ENCODE measurements around the gene E2F4. TPM values are rescaled to one million over a fixed set of nuclear protein-coding genes. Genes with fewer than 3 reads are reported as not detected.

Gene E2F4
- total RNA-seq, 2 donors from 2014 or later, result 64.6 to 75.1 TPM

- peaks cover 3% of the 10 kb centered on the region for H3K36me3 Mint-ChIP-seq (ENCODE audit: low read depth)
- H3K27ac Mint-ChIP-seq, result no peak overlapping the region
- H3K27me3 Mint-ChIP-seq, result no peaks in the 10 kb centered on the region
- ATAC-seq (no peak), DNase-seq (no peak)
- H3K4me1 Mint-ChIP-seq, result peaks cover 37% of the 10 kb centered on the region
- peaks cover 3% of the 10 kb centered on the region for H3K9me3 ChIP-seq (ENCODE audit: control insufficient read depth, low read length, poor library complexity, severe bottlenecking)
- H3K4me3 Mint-ChIP-seq, result no peak overlapping the region
These were observed 3.7 kb downstream of the E2F4 start for GRCh38 chr16:67195676-67196075.

DNA sequence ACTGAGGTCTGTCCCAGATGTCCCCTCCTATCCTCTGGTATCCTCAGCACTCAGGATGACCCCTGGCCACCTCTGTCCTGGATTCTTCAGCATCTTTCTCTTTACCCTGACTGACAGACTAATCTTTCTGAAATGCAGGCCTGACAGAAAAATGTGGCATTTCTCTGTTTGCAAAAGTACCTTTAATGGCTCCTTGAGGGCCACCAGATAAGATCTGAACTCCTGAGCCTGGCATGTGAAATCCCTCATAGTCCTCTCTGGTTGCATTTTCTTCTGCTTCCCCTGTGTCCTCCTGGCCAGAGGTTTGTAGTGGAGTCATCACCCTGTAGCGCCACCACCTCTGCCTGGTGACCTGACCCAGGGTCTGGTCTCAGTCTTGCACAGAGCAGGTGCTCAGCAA is 4.9 kb downstream of the E2F4 start:
- peaks cover 3% of the 10 kb centered on the region for H3K36me3 Mint-ChIP-seq (ENCODE audit: low read depth)
- peak overlapping the region; percentile 53 for H3K27ac Mint-ChIP-seq
- H3K9me3 ChIP-seq (ENCODE audit: control insufficient read depth, low read length, poor library complexity, severe bottlenecking), result peaks cover 3% of the 10 kb centered on the region
- H3K4me3 Mint-ChIP-seq, result no peak overlapping the region
- H3K27me3 Mint-ChIP-seq, result no peaks in the 10 kb centered on the region
- peaks cover 30% of the 10 kb centered on the region for H3K4me1 Mint-ChIP-seq
- ATAC-seq (no peak), DNase-seq (no peak)

GRCh38 chr16:67197704-67198103 is 5.7 kb downstream of the E2F4 start:
- peaks cover 3% of the 10 kb centered on the region for H3K36me3 Mint-ChIP-seq (ENCODE audit: low read depth)
- ATAC-seq (no peak), DNase-seq (no peak)
- peak overlapping the region; percentile 47 for H3K27ac Mint-ChIP-seq
- no peaks in the 10 kb centered on the region for H3K9me3 ChIP-seq (ENCODE audit: control insufficient read depth, low read length, poor library complexity, severe bottlenecking)
- H3K27me3 Mint-ChIP-seq, result no peaks in the 10 kb centered on the region
- no peak overlapping the region for H3K4me3 Mint-ChIP-seq
- peaks cover 26% of the 10 kb centered on the region for H3K4me1 Mint-ChIP-seq

DNA sequence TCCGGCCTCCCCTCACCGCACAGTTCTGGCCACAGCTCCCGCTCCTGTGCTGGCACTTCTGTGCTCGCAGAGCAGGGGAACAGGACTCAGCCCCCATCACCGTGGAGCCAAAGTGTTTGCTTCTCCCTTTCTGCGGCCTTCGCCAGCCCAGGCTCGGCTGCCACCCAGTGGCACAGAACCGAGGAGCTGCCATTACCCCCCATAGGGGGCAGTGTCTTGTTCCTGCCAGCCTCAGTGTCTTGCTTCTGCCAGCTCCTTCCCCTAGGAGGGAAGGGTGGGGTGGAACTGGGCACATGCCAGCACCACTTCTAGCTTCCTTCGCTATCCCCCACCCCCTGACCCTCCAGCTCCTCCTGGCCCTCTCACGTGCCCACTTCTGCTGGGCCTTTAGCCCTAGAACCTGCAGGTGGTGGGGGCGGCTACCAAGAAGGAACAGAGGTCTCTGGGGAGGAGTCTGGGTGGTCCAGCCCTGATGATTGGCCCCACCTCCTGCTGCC is 6.3 kb downstream of the E2F4 start:
- DNase-seq (no peak), ATAC-seq (peak; percentile 65)
- Mint-ChIP-seq H3K4me1 (peaks cover 24% of the 10 kb centered on the region), H3K27me3 (no peaks in the 10 kb centered on the region), H3K4me3 (no peak overlapping the region), H3K36me3 (ENCODE audit: low read depth) (peaks cover 3% of the 10 kb centered on the region), H3K27ac (peak overlapping the region; percentile 47)
- H3K9me3 ChIP-seq (ENCODE audit: control insufficient read depth, low read length, poor library complexity, severe bottlenecking), result no peaks in the 10 kb centered on the region

DNA sequence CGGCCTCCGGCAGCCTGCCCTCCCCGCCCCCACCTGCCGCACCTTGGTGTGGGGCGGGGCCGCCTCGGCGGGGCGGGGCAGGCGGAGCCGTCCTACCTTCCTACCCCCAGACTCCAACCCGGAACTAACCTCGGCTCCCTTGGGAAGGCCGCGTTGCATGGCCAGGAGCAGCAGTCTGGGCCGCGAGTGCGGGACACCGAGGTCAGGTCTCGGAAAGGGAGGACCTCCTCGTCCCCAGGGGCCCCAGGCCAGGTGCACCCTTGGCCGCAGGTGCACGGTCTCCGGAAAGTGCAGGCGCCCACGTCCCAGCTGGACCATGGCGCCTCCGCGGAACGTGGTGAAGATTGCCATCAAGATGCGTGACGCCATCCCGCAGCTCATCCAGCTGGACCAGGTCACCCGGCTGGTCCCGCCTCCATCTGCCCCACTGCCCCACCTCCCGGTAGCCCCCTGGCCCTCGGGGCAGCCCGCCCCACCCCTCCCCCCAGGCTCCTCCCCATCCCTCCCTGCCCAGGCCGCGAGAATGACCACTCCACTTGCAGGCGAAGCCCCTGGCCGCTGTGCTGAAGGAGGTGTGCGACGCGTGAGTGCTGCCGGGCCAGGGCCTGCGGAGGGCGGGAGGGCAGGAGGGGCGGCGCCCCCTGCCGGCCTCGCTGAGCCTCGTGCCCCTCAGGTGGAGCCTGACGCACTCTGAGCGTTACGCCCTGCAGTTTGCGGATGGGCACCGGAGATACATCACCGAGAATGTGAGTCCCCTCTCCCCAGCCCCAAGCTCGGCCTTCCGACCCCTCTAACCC is 7.3 kb downstream of the E2F4 start, which contains the start of gene ELMO3:
TSS of gene ELMO3 (plus strand) at position 121 of the 797 bp plus-strand sequence. CDS start at position 317, 196 bp downstream.
- ATAC-seq, result peak; percentile 11
- no peak within 1 kb of the TSS for H3K4me3 Mint-ChIP-seq

DNA sequence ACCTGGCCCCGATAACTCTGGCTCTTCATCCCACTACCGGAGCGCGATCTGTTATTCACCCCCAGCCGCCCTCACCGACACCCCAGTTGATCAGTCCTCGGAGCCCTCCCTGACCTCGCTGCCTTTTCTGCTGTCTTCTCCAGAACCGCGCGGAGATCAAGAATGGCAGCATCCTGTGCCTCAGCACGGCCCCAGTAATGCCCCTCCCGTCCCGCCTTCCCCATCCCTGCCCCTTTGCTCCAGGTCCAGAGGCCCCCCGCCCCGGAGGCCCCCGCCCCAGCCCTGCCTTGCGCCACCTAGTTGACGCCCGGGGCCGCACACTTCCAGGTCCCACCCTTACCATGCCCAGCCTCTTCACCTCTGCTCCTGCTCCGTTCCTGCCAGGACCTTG is 7.8 kb downstream of the E2F4 start:
- no peak for DNase-seq
- no peak overlapping the region for H3K4me3 Mint-ChIP-seq
- H3K9me3 ChIP-seq (ENCODE audit: control insufficient read depth, low read length, poor library complexity, severe bottlenecking), result no peaks in the 10 kb centered on the region
- ATAC-seq, result peak; percentile 5
- no peak overlapping the region for H3K27ac Mint-ChIP-seq
- H3K27me3 Mint-ChIP-seq, result no peaks in the 10 kb centered on the region
- H3K4me1 Mint-ChIP-seq, result peaks cover 16% of the 10 kb centered on the region
- H3K36me3 Mint-ChIP-seq (ENCODE audit: low read depth), result peaks cover 3% of the 10 kb centered on the region

More for the DNA sequence above, 7.3 kb downstream of the E2F4 start, which contains the start of gene ELMO3:
- H3K9me3 ChIP-seq (ENCODE audit: control insufficient read depth, low read length, poor library complexity, severe bottlenecking), result no peaks in the 10 kb centered on the region
- Mint-ChIP-seq H3K36me3 (ENCODE audit: low read depth) (peaks cover 3% of the 10 kb centered on the region), H3K27ac (peak within 1 kb of the TSS; percentile 47), H3K27me3 (no peaks in the 10 kb centered on the region), H3K4me1 (peaks cover 16% of the 10 kb centered on the region)
- DNase-seq, result no peak

DNA sequence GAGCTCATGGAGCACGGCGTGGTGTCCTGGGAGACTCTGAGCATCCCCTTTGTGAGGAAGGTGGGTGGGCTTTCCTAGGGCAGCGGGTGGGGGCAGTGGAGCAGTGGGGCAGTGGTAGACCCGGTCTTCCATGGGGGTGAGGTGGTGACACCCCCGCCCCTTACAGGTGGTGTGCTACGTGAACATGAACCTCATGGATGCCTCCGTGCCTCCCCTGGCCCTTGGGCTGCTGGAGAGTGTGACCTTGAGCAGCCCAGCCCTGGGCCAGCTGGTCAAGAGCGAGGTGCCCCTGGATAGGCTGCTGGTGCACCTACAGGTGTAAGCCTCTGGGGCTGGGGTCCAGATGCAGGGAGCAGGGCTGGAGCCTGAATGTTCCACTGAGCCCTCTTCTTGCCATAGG is 8.5 kb downstream of the E2F4 start:
- Mint-ChIP-seq H3K4me3 (no peak overlapping the region), H3K36me3 (ENCODE audit: low read depth) (peaks cover 3% of the 10 kb centered on the region), H3K27ac (no peak overlapping the region), H3K4me1 (peaks cover 16% of the 10 kb centered on the region), H3K27me3 (no peaks in the 10 kb centered on the region)
- no peak for DNase-seq
- no peak for ATAC-seq
- H3K9me3 ChIP-seq (ENCODE audit: control insufficient read depth, low read length, poor library complexity, severe bottlenecking), result no peaks in the 10 kb centered on the region

- ATAC-seq, result no peak
- Mint-ChIP-seq H3K4me3 (no peak overlapping the region), H3K27ac (no peak overlapping the region), H3K4me1 (peaks cover 6% of the 10 kb centered on the region), H3K36me3 (ENCODE audit: low read depth) (no peaks in the 10 kb centered on the region), H3K27me3 (no peaks in the 10 kb centered on the region)
- H3K9me3 ChIP-seq (ENCODE audit: control insufficient read depth, low read length, poor library complexity, severe bottlenecking), result no peaks in the 10 kb centered on the region
- DNase-seq, result no peak
These were observed 9.7 kb downstream of the E2F4 start for GRCh38 chr16:67201411-67202345.

GRCh38 chr16:67202426-67202825 is 10.5 kb downstream of the E2F4 start:
- Mint-ChIP-seq H3K27ac (no peak overlapping the region), H3K27me3 (no peaks in the 10 kb centered on the region), H3K4me1 (peaks cover 4% of the 10 kb centered on the region), H3K36me3 (ENCODE audit: low read depth) (no peaks in the 10 kb centered on the region), H3K4me3 (no peak overlapping the region)
- DNase-seq (no peak), ATAC-seq (no peak)
- no peaks in the 10 kb centered on the region for H3K9me3 ChIP-seq (ENCODE audit: control insufficient read depth, low read length, poor library complexity, severe bottlenecking)

DNA sequence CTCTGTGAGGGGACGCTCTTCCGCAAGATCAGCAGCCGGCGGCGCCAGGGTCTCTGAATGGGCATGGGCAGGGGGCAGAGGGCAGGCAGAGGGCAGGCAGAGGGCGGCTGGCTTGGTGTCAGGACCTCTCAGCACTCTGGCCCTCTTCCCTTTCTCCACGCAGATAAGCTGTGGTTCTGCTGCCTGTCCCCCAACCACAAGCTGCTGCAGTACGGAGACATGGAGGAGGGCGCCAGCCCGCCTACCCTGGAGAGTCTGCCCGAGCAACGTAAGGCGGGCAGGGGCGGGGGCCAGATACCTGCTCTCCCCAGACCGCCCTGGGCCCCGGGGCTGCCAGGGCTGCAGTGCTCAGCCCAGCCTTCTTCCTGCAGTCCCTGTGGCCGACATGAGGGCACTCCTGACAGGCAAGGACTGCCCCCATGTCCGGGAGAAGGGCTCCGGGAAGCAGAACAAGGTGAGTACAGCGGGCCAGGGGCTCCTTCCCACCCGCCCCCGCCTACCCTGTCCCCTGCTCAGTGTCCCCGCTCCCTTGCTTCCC is 11.1 kb downstream of the E2F4 start:
- no peaks in the 10 kb centered on the region for H3K9me3 ChIP-seq (ENCODE audit: control insufficient read depth, low read length, poor library complexity, severe bottlenecking)
- Mint-ChIP-seq H3K4me1 (peaks cover 4% of the 10 kb centered on the region), H3K4me3 (no peak overlapping the region), H3K27me3 (no peaks in the 10 kb centered on the region), H3K27ac (no peak overlapping the region), H3K36me3 (ENCODE audit: low read depth) (no peaks in the 10 kb centered on the region)
- no peak for ATAC-seq
- no peak for DNase-seq

DNA sequence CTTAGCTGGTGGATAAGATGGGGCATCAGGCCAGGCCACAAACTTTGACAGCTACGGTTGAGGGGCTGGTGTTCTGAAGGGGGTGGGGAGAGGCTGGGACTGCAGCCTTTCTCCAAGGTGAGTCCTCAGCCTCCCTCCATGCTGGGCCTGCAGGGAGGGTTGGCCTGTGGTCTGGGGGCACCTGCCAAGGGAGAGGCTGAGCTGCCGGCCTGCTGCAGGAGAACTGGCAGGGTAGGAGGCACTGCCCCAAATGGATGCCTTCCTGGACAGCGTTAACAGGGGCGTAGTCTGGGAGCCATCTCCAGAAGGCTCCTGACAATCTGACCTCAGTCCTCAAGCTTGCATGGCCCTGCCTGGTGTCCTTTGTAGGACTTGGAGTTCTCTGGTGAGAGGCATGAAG is 12.1 kb downstream of the E2F4 start:
- no peak for DNase-seq
- no peaks in the 10 kb centered on the region for H3K9me3 ChIP-seq (ENCODE audit: control insufficient read depth, low read length, poor library complexity, severe bottlenecking)
- no peaks in the 10 kb centered on the region for H3K27me3 Mint-ChIP-seq
- no peak for ATAC-seq
- H3K36me3 Mint-ChIP-seq (ENCODE audit: low read depth), result no peaks in the 10 kb centered on the region
- peaks cover 2% of the 10 kb centered on the region for H3K4me1 Mint-ChIP-seq
- no peak overlapping the region for H3K4me3 Mint-ChIP-seq
- no peak overlapping the region for H3K27ac Mint-ChIP-seq

GRCh38 chr16:67206129-67206837 is 14.3 kb downstream of the E2F4 start:
- no peak for DNase-seq
- no peaks in the 10 kb centered on the region for H3K9me3 ChIP-seq (ENCODE audit: control insufficient read depth, low read length, poor library complexity, severe bottlenecking)
- Mint-ChIP-seq H3K27me3 (no peaks in the 10 kb centered on the region), H3K4me3 (no peak overlapping the region), H3K4me1 (peaks cover 3% of the 10 kb centered on the region), H3K27ac (no peak overlapping the region), H3K36me3 (ENCODE audit: low read depth) (no peaks in the 10 kb centered on the region)
- ATAC-seq, result no peak
